Glutamatergic neuron (in vitro differentiated cells): Measurements from ENCODE around the gene STAC. TPM values are rescaled to one million over a fixed set of nuclear protein-coding genes. Genes with fewer than 3 reads are reported as not detected.
"Not testable (repeated sequence)": the region's sequence is repeated elsewhere in the genome, so short reads cannot be mapped to it uniquely, and the experiment has no call there.

Source experiments
- DNase-seq: peaks from one replicate; pipeline ENCODE4 v3.0.0; 2022
- H3K27ac Mint-ChIP-seq: one replicate; pipeline ENCODE4 v1.8.0; 2020; ENCODE audit warnings: mild to moderate bottlenecking, mixed read lengths, inconsistent platforms; ENCODE audit not compliant: unreplicated experiment
- H3K27me3 Mint-ChIP-seq: one replicate; pipeline ENCODE4 v1.8.0; 2020; ENCODE audit warnings: mild to moderate bottlenecking, moderate library complexity, mixed read lengths, inconsistent platforms; ENCODE audit not compliant: unreplicated experiment
- H3K36me3 Mint-ChIP-seq: one replicate; pipeline ENCODE4 v1.8.0; 2020; ENCODE audit warnings: mild to moderate bottlenecking, mixed read lengths, inconsistent platforms; ENCODE audit not compliant: unreplicated experiment
- H3K4me1 Mint-ChIP-seq: one replicate; pipeline ENCODE4 v1.8.0; 2020; ENCODE audit warnings: mild to moderate bottlenecking, low read depth, mixed read lengths, inconsistent platforms; ENCODE audit not compliant: unreplicated experiment
- H3K4me3 Mint-ChIP-seq: one replicate; pipeline ENCODE4 v1.8.0; 2020; ENCODE audit warnings: mild to moderate bottlenecking, mixed read lengths, inconsistent platforms; ENCODE audit not compliant: unreplicated experiment
- H3K9me3 Mint-ChIP-seq: one replicate; pipeline ENCODE4 v1.8.0; 2020; ENCODE audit warnings: mild to moderate bottlenecking, moderate library complexity, mixed read lengths, inconsistent platforms; ENCODE audit not compliant: unreplicated experiment
- CTCF ChIP-seq: fragments of 200-600 bp; sonication (generic); IDR thresholded peaks from one replicate; pipeline ENCODE4 v1.5.0; 2021; ENCODE audit not compliant: partially characterized antibody, unreplicated experiment
- total RNA-seq: library from RNA; stranded (reverse); fragmentation: NEBNext Ultra II Directional; extraction: Animal tissue kit (Norgen Biotek cat#: 25700); gene quantifications from one replicate; pipeline ENCODE4 v1.2.1, GENCODE V29; 2021; ENCODE audit not compliant: unreplicated experiment

STAC gene
- total RNA-seq, 1 donor from 2014 or later = 1.2 TPM

- DNase-seq = no peak
These were observed 78.9 kb downstream of the STAC start for GRCh38 chr3:36459177-36459576.

GRCh38 chr3:36461597-36461996 is 81.3 kb downstream of the STAC start:
- no peaks in the 10 kb centered on the region for H3K4me1 Mint-ChIP-seq
- H3K36me3 Mint-ChIP-seq = no peaks in the 10 kb centered on the region
- no peak for DNase-seq

More at GRCh38 chr3:36459177-36459576, 78.9 kb downstream of the STAC start:
- TF ChIP-seq CTCF = no peak
- H3K4me1 Mint-ChIP-seq = no peaks in the 10 kb centered on the region
- no peaks in the 10 kb centered on the region for H3K9me3 Mint-ChIP-seq
- no peak overlapping the region for H3K4me3 Mint-ChIP-seq
- no peaks in the 10 kb centered on the region for H3K27me3 Mint-ChIP-seq
- H3K27ac Mint-ChIP-seq = no peak overlapping the region
- no peaks in the 10 kb centered on the region for H3K36me3 Mint-ChIP-seq

GRCh38 chr3:36472045-36472444 is 91.7 kb downstream of the STAC start:
- H3K9me3 Mint-ChIP-seq, H3K4me3 Mint-ChIP-seq, H3K36me3 Mint-ChIP-seq, H3K4me1 Mint-ChIP-seq, DNase-seq, H3K27ac Mint-ChIP-seq, H3K27me3 Mint-ChIP-seq: not testable (repeated sequence)

More at GRCh38 chr3:36461597-36461996, 81.3 kb downstream of the STAC start:
- Mint-ChIP-seq H3K9me3 (peaks cover 2% of the 10 kb centered on the region), H3K4me3 (no peak overlapping the region), H3K27me3 (no peaks in the 10 kb centered on the region), H3K27ac (no peak overlapping the region)
- no peak for TF ChIP-seq CTCF

- no peaks in the 10 kb centered on the region for H3K27me3 Mint-ChIP-seq
- no peaks in the 10 kb centered on the region for H3K9me3 Mint-ChIP-seq
- H3K36me3 Mint-ChIP-seq = peaks cover 4% of the 10 kb centered on the region
- TF ChIP-seq CTCF = no peak
- DNase-seq = no peak
- no peak overlapping the region for H3K27ac Mint-ChIP-seq
- no peak overlapping the region for H3K4me3 Mint-ChIP-seq
- H3K4me1 Mint-ChIP-seq = peaks cover 2% of the 10 kb centered on the region
These were observed 95.3 kb downstream of the STAC start for GRCh38 chr3:36475558-36475957.

- Mint-ChIP-seq H3K4me1 (peaks cover 2% of the 10 kb centered on the region), H3K4me3 (no peak overlapping the region), H3K27ac (no peak overlapping the region)
These were observed 96.1 kb downstream of the STAC start for GRCh38 chr3:36476286-36476942.

More at GRCh38 chr3:36476286-36476942, 96.1 kb downstream of the STAC start:
- Mint-ChIP-seq H3K36me3 (peaks cover 4% of the 10 kb centered on the region), H3K9me3 (no peaks in the 10 kb centered on the region), H3K27me3 (no peaks in the 10 kb centered on the region)
- TF ChIP-seq CTCF = no peak
- no peak for DNase-seq
